Stimulated activated naive B cell treated with anti-CD40 and anti-IgM and Interleukin-4, amounts not matched to agents 10 μg/mL and 1 μg/mL and 100 μg/mL, for 72 hours (primary cell): ENCODE results near the gene EFHC1.

Experiments
- ATAC-seq, 2 donors: fragments of 150-1000 bp; cut with Tn5 transposase; replicated peaks; 2 replicates each; pipeline ENCODE4 v1.10.0; 2021; ENCODE audit warnings: moderate library complexity in 1 of 2
- DNase-seq: peaks from one replicate; pipeline ENCODE4 v3.0.0; 2021
- H3K27ac Mint-ChIP-seq: one replicate; pipeline ENCODE4 v1.8.0; 2022; ENCODE audit warnings: mild to moderate bottlenecking, mixed read lengths
- H3K27me3 Mint-ChIP-seq, 2 donors: one replicate each; pipeline ENCODE4 v1.8.0; 2022; ENCODE audit warnings: mixed read lengths in 2 of 2
- H3K36me3 Mint-ChIP-seq, 2 donors: one replicate each; pipeline ENCODE4 v1.8.0; 2022; ENCODE audit warnings: mixed read lengths in 2 of 2, mild to moderate bottlenecking in 1 of 2
- H3K4me1 Mint-ChIP-seq, 2 donors: one replicate each; pipeline ENCODE4 v1.8.0; 2022; ENCODE audit warnings: mixed read lengths in 2 of 2, mild to moderate bottlenecking in 1 of 2
- H3K4me3 Mint-ChIP-seq, 2 donors: one replicate each; pipeline ENCODE4 v1.8.0; 2022; ENCODE audit warnings: mild to moderate bottlenecking in 2 of 2, mixed read lengths in 2 of 2, moderate library complexity in 1 of 2
- H3K9me3 Mint-ChIP-seq, 2 donors: one replicate each; pipeline ENCODE4 v1.8.0; 2022; ENCODE audit warnings: mixed read lengths in 2 of 2, mild to moderate bottlenecking in 1 of 2

Gene EFHC1

GRCh38 chr6:52533491-52533890 lies 113.3 kb downstream of the EFHC1 start:
- peaks cover 10 to 12% of the 10 kb centered on the region in 2 donors for H3K4me1 Mint-ChIP-seq
- ATAC-seq, result no peak
- H3K36me3 Mint-ChIP-seq, result peaks cover 2 to 6% of the 10 kb centered on the region in 2 donors
- H3K4me3 Mint-ChIP-seq, result no peak overlapping the region
- H3K27ac Mint-ChIP-seq, result no peak overlapping the region
- H3K9me3 Mint-ChIP-seq, result no peaks in the 10 kb centered on the region
- DNase-seq, result no peak
- no peaks in the 10 kb centered on the region for H3K27me3 Mint-ChIP-seq

- no peaks in the 10 kb centered on the region for H3K9me3 Mint-ChIP-seq
- H3K36me3 Mint-ChIP-seq, result peaks cover 2 to 6% of the 10 kb centered on the region in 2 donors
- ATAC-seq, result no peak
- no peak for DNase-seq
- H3K27me3 Mint-ChIP-seq, result no peaks in the 10 kb centered on the region
- no peak overlapping the region for H3K27ac Mint-ChIP-seq
- H3K4me3 Mint-ChIP-seq, result no peak overlapping the region
- peaks cover 10 to 12% of the 10 kb centered on the region in 2 donors for H3K4me1 Mint-ChIP-seq
Observed at GRCh38 chr6:52534363-52534762, 114.2 kb downstream of the EFHC1 start.

GRCh38 chr6:52534966-52535390 lies 114.8 kb downstream of the EFHC1 start:
- peaks cover 10 to 12% of the 10 kb centered on the region in 2 donors for H3K4me1 Mint-ChIP-seq
- ATAC-seq, result peak in 1 of 2 donors; percentile 28
- DNase-seq, result no peak

GRCh38 chr6:52535711-52536423 lies 115.7 kb downstream of the EFHC1 start:
- no peaks in the 10 kb centered on the region for H3K27me3 Mint-ChIP-seq
- peaks cover 4 to 6% of the 10 kb centered on the region in 2 donors for H3K36me3 Mint-ChIP-seq
- H3K4me3 Mint-ChIP-seq, result no peak overlapping the region
- no peak for ATAC-seq
- DNase-seq, result no peak
- H3K4me1 Mint-ChIP-seq, result peaks cover 10 to 12% of the 10 kb centered on the region in 2 donors
- no peaks in the 10 kb centered on the region for H3K9me3 Mint-ChIP-seq
- H3K27ac Mint-ChIP-seq, result no peak overlapping the region

More at GRCh38 chr6:52534966-52535390, 114.8 kb downstream of the EFHC1 start:
- Mint-ChIP-seq H3K9me3 (no peaks in the 10 kb centered on the region), H3K27ac (no peak overlapping the region), H3K36me3 (peaks cover 2 to 6% of the 10 kb centered on the region in 2 donors), H3K4me3 (no peak overlapping the region), H3K27me3 (no peaks in the 10 kb centered on the region)

- no peak for DNase-seq
- Mint-ChIP-seq H3K36me3 (peaks cover 4 to 6% of the 10 kb centered on the region in 2 donors), H3K27ac (no peak overlapping the region), H3K9me3 (no peaks in the 10 kb centered on the region), H3K4me1 (peaks cover 10 to 12% of the 10 kb centered on the region in 2 donors), H3K4me3 (no peak overlapping the region), H3K27me3 (no peaks in the 10 kb centered on the region)
- no peak for ATAC-seq
Observed at GRCh38 chr6:52536424-52536916, 116.3 kb downstream of the EFHC1 start.

- H3K9me3 Mint-ChIP-seq, result no peaks in the 10 kb centered on the region
- peaks cover 4 to 6% of the 10 kb centered on the region in 2 donors for H3K36me3 Mint-ChIP-seq
- H3K27me3 Mint-ChIP-seq, result no peaks in the 10 kb centered on the region
- H3K27ac Mint-ChIP-seq, result peak overlapping the region; percentile 20
- ATAC-seq (peak; percentile 46 to 84), DNase-seq (no peak)
- peaks cover 10 to 12% of the 10 kb centered on the region in 2 donors for H3K4me1 Mint-ChIP-seq
- no peak overlapping the region for H3K4me3 Mint-ChIP-seq
Observed at GRCh38 chr6:52537001-52537753, 117.0 kb downstream of the EFHC1 start.

- DNase-seq, result no peak
- Mint-ChIP-seq H3K4me1 (peaks cover 10 to 12% of the 10 kb centered on the region in 2 donors), H3K36me3 (peaks cover 4 to 6% of the 10 kb centered on the region in 2 donors), H3K4me3 (no peak overlapping the region), H3K27me3 (no peaks in the 10 kb centered on the region), H3K27ac (no peak overlapping the region), H3K9me3 (no peaks in the 10 kb centered on the region)
- ATAC-seq, result no peak
Observed at GRCh38 chr6:52538252-52538900, 118.2 kb downstream of the EFHC1 start.

GRCh38 chr6:52538901-52539354 lies 118.8 kb downstream of the EFHC1 start:
- Mint-ChIP-seq H3K4me1 (peaks cover 10 to 12% of the 10 kb centered on the region in 2 donors), H3K4me3 (no peak overlapping the region), H3K36me3 (peaks cover 2 to 6% of the 10 kb centered on the region in 2 donors)

GRCh38 chr6:52539607-52540006 lies 119.5 kb downstream of the EFHC1 start:
- Mint-ChIP-seq H3K9me3 (no peaks in the 10 kb centered on the region), H3K27me3 (no peaks in the 10 kb centered on the region), H3K36me3 (peaks cover 2 to 5% of the 10 kb centered on the region in 2 donors), H3K4me1 (peaks cover 12 to 15% of the 10 kb centered on the region in 2 donors), H3K27ac (no peak overlapping the region), H3K4me3 (no peak overlapping the region)
- DNase-seq, result no peak
- no peak for ATAC-seq

More at GRCh38 chr6:52538901-52539354, 118.8 kb downstream of the EFHC1 start:
- no peaks in the 10 kb centered on the region for H3K9me3 Mint-ChIP-seq
- DNase-seq (no peak), ATAC-seq (no peak)
- H3K27ac Mint-ChIP-seq, result no peak overlapping the region
- no peaks in the 10 kb centered on the region for H3K27me3 Mint-ChIP-seq

- no peaks in the 10 kb centered on the region for H3K9me3 Mint-ChIP-seq
- peaks cover 0 to 2% of the 10 kb centered on the region in 2 donors for H3K36me3 Mint-ChIP-seq
- peaks cover 12 to 15% of the 10 kb centered on the region in 2 donors for H3K4me1 Mint-ChIP-seq
- no peaks in the 10 kb centered on the region for H3K27me3 Mint-ChIP-seq
- DNase-seq (no peak), ATAC-seq (no peak)
- H3K27ac Mint-ChIP-seq, result no peak overlapping the region
- no peak overlapping the region for H3K4me3 Mint-ChIP-seq
Observed at GRCh38 chr6:52540286-52540902, 120.3 kb downstream of the EFHC1 start.

- ATAC-seq (no peak), DNase-seq (no peak)
- H3K27me3 Mint-ChIP-seq, result no peaks in the 10 kb centered on the region
- H3K9me3 Mint-ChIP-seq, result no peaks in the 10 kb centered on the region
- peaks cover 19 to 20% of the 10 kb centered on the region in 2 donors for H3K4me1 Mint-ChIP-seq
- H3K27ac Mint-ChIP-seq, result no peak overlapping the region
- H3K4me3 Mint-ChIP-seq, result no peak overlapping the region
- H3K36me3 Mint-ChIP-seq, result peaks cover 0 to 2% of the 10 kb centered on the region in 2 donors
Observed at GRCh38 chr6:52541135-52541534, 121.0 kb downstream of the EFHC1 start.

- no peak for DNase-seq
- Mint-ChIP-seq H3K4me1 (peaks cover 16 to 28% of the 10 kb centered on the region in 2 donors), H3K27me3 (no peaks in the 10 kb centered on the region), H3K4me3 (no peak overlapping the region), H3K27ac (no peak overlapping the region), H3K36me3 (peaks cover 0 to 2% of the 10 kb centered on the region in 2 donors), H3K9me3 (no peaks in the 10 kb centered on the region)
- ATAC-seq, result no peak
Observed at GRCh38 chr6:52543262-52543661, 123.1 kb downstream of the EFHC1 start.

- no peaks in the 10 kb centered on the region for H3K9me3 Mint-ChIP-seq
- ATAC-seq (no peak), DNase-seq (no peak)
- H3K4me3 Mint-ChIP-seq, result no peak overlapping the region
- H3K36me3 Mint-ChIP-seq, result peaks cover 0 to 2% of the 10 kb centered on the region in 2 donors
- H3K27me3 Mint-ChIP-seq, result no peaks in the 10 kb centered on the region
- peak overlapping the region; percentile 56 for H3K27ac Mint-ChIP-seq
- H3K4me1 Mint-ChIP-seq, result peaks cover 16 to 28% of the 10 kb centered on the region in 2 donors
Observed at GRCh38 chr6:52543729-52544601, 123.8 kb downstream of the EFHC1 start.
